Right lung (tissue), 10 donors: ENCODE results near the gene SURF2. TPM values are rescaled to one million over a fixed set of nuclear protein-coding genes. Genes with fewer than 3 reads are reported as not detected.
"Not testable (repeated sequence)": the region's sequence is repeated elsewhere in the genome, so short reads cannot be mapped to it uniquely, and the experiment has no call there.

Source experiments
- DNase-seq, 2 donors: peaks; one replicate each; pipeline ENCODE4 v3.0.0-alpha.2; 2013
- long read RNA-seq, 8 donors: transcript quantifications; one replicate each; lab custom pipeline, GENCODE V29; 2026
- polyA plus RNA-seq, 5 donors: library from polyadenylated mRNA; unstranded; fragments of 120-200 nt; gene quantifications; one replicate each; pipeline versions ENCODE4 v1.2.1 to v1.2.3, GENCODE V29; 2013; ENCODE audit warnings: inconsistent platforms in 1 of 5, low replicate concordance in 1 of 5; ENCODE audit not compliant: insufficient read length in 5 of 5, insufficient read depth in 1 of 5

Gene SURF2
- polyA plus RNA-seq: 10 to 100 TPM; 14.8 to 24.5 (median 15.6) TPM
- long read RNA-seq, donor 1, transcript SURF2-201 (6 exons, 842 nt): major isoform, 15 of 28 reads
- long read RNA-seq, donor 1, partial matches to known transcripts: 13 of 28 reads
- long read RNA-seq, donor 1, other reads (novel, unspliced or antisense): 0 of 28 reads
- long read RNA-seq, donor 2, transcript SURF2-201 (6 exons, 842 nt): major isoform, 6 of 35 reads
- long read RNA-seq, donor 2, partial matches to known transcripts: 29 of 35 reads
- long read RNA-seq, donor 2, other reads (novel, unspliced or antisense): 0 of 35 reads
- long read RNA-seq, donor 3, transcript SURF2-201 (6 exons, 842 nt): major isoform, 10 of 81 reads
- long read RNA-seq, donor 3, partial matches to known transcripts: 71 of 81 reads
- long read RNA-seq, donor 3, other reads (novel, unspliced or antisense): 0 of 81 reads
- long read RNA-seq, donor 4, partial matches to known transcripts: 0 of 52 reads
- long read RNA-seq, donor 4, other reads (novel, unspliced or antisense): 48 of 52 reads
- long read RNA-seq, donor 5, transcript SURF2-201 (6 exons, 842 nt): major isoform, 13 of 49 reads
- long read RNA-seq, donor 5, partial matches to known transcripts: 36 of 49 reads
- long read RNA-seq, donor 5, other reads (novel, unspliced or antisense): 0 of 49 reads
- long read RNA-seq, donor 6, transcript SURF2-201 (6 exons, 842 nt): major isoform, 14 of 95 reads
- long read RNA-seq, donor 6, partial matches to known transcripts: 81 of 95 reads
- long read RNA-seq, donor 6, other reads (novel, unspliced or antisense): 0 of 95 reads
- long read RNA-seq, donor 7, transcript SURF2-201 (6 exons, 842 nt): major isoform, 12 of 144 reads
- long read RNA-seq, donor 7, partial matches to known transcripts: 132 of 144 reads
- long read RNA-seq, donor 7, other reads (novel, unspliced or antisense): 0 of 144 reads
- long read RNA-seq, donor 8, partial matches to known transcripts: 0 of 3 reads
- long read RNA-seq, donor 8, other reads (novel, unspliced or antisense): 0 of 3 reads

GRCh38 chr9:133356391-133357091 lies at the start of gene SURF2, which contains the start of gene SURF1:
Gene SURF2, plus strand, starts transcription at chr9:133356550. Its CDS starts 43 bp downstream, at chr9:133356593.
Gene SURF1, minus strand, starts transcription at chr9:133356487. Its CDS starts 34 bp downstream, at chr9:133356453.
- DNase-seq: peak; percentile 69 to 79

- no peak for DNase-seq
Measured at GRCh38 chr9:133307301-133307700, 49.0 kb upstream of the SURF2 start.

DNA sequence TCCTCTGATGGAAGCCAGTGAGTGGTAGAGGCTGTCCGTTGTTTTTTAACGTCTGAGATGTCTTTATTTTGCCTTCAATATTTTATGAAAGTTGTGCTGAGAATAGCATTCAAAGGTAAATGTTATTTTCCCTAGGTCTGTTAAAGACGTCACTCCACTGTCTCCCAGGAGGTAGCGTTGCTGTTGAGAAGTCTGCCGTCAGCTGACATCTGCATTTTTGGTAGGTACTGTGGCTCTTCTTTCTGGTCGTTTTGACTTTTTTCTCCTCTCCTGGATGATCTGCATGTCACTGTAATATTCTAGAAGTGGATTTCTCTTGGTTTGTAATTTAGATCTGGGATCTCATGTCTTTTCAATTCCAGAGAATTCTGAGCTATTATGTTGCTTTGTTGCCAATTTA lies 46.7 kb upstream of the SURF2 start:
- no peak for DNase-seq

DNA sequence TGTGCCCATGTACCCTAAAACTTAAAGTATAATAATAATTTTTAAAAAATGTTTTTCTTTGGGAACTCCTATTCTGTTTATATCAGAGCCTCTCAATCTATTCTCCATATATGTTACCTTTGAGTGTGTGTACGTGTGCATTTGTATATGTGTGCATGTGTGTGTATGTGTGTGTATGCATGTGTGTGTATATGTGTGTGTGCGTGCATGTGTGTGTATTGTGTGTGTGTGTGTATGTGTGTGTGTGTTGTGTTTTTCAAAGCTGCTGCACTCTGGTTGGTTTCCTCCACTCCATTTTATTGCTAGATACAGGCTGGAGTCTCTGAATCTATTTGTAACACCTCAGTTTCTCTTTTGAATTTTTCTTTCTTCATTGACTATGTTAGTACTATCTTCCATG lies 40.4 kb upstream of the SURF2 start:
- DNase-seq: no peak

DNA sequence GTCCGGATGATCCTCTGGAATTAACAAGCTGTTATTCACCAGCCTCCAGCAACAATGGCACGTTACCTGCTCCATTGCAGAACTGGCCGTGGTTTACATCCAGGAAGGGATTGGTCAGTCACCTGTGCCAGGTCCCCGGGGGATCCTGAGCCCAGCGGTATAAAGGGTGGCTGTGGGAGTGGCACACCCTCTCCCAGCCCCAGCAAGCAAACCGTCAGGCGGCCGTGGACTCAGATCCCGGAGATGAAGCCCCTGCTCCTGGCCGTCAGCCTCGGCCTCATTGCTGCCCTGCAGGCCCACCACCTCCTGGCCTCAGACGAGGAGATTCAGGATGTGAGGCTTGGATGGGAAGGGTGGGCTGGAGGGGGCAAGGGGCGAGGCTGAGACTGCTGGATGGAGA lies 38.8 kb upstream of the SURF2 start:
- not testable (repeated sequence) for DNase-seq

- no peak for DNase-seq
Measured at GRCh38 chr9:133320421-133320881, 35.9 kb upstream of the SURF2 start.

- DNase-seq: no peak
Measured at GRCh38 chr9:133321411-133321935, 34.9 kb upstream of the SURF2 start.

- DNase-seq: no peak
Measured at GRCh38 chr9:133322701-133323100, 33.6 kb upstream of the SURF2 start.

DNA sequence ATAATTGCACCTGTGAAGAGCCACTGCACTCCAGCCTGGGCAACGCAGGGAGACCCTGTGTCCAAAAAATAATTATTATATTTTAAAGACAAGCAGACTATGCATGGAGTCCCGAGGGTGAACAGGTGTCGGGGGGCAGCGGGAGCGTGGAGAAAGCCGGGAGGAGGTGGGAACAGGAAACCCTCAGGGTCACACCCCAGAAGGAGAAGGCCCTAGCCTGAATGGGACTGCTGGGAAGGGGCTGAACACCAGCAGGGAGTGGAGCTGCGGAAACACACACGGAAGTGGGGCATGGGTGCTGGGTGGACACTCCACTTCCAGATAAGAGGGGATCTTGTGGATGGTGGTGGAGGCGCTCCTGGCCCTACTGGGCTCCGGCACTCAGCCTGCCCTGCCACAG lies 33.1 kb upstream of the SURF2 start:
- DNase-seq: no peak

- no peak for DNase-seq
Measured at GRCh38 chr9:133323991-133324703, 32.2 kb upstream of the SURF2 start.

GRCh38 chr9:133327021-133327420 lies 29.3 kb upstream of the SURF2 start:
- DNase-seq: not testable (repeated sequence)

DNA sequence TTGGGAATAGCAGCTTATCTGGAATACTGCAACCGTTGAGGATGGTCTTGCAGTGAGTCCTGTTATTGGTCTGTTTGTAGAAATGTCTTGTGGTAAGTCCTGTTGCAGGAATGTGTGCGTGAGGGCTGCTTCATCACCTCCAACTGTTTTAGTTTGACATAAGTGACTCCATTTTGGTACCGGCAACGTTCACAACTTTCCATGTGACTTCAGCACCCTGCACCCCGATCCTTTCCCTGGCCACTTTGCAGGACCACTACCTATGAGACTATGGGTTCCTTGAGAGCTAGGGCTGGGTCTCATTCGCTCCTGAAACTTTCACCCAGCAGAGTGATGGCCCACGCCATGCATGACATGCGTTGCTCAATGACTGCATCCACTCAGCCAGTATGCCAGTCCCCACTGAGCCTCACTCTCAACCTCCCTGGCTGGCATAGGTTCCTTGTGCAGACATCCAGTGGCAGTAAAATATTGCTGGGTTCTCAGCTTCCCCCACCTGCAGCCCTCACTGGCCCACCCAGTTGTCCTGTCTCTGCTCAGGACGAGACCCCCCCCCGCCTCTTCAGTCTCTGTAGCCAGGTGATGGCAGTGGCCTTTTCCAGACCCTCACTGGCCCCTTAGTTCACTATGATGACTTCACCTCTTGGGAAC lies 28.4 kb upstream of the SURF2 start:
- no peak for DNase-seq

- DNase-seq: not testable (repeated sequence)
Measured at GRCh38 chr9:133329306-133330156, 26.8 kb upstream of the SURF2 start.

GRCh38 chr9:133331221-133331620 lies 25.1 kb upstream of the SURF2 start:
- DNase-seq: no peak

GRCh38 chr9:133331641-133332380 lies 24.5 kb upstream of the SURF2 start:
- DNase-seq: no peak

DNA sequence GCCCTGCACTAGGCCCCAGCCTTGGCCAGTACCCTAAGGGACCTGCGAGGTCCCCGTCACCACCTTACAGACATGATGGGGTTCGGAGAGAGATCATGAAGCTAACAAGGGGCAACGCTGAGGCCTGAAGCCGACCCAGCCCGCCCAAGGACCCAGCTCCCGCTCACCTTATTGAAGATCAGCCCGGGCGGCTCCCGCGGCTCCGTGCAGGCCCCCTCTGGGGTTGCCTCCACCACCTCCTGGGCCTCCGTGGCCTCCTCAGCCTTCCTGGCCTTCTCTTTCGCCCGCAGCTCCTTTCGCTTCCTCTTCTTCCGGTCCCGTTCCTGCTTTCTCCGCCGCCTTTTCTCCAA lies 24.0 kb upstream of the SURF2 start:
- DNase-seq: no peak

GRCh38 chr9:133333011-133333410 lies 23.3 kb upstream of the SURF2 start:
- no peak for DNase-seq

DNA sequence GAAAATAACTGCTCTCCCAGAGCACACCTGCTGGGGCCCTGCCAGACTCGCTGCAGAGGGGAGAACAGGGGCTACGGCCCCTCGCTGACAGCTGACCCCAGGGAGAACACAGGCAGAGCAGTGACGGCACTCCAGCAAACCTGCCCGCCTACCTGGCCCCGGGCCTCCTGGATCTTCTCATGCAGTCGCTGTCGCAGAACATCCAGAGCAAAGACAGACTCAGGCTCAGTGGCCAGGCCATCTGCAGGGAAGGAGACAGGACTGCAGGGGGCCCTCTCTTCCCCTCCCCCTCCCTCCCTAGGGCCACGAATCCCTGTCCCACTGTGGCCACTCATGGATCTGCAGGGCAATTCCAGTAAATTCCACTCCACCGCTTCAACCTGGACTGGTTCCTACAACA lies 22.8 kb upstream of the SURF2 start:
- no peak for DNase-seq
